HS-5 (cell line): ENCODE data around the gene KIAA1210.
"Not testable (repeated sequence)": the region's sequence is repeated elsewhere in the genome, so short reads cannot be mapped to it uniquely, and the experiment has no call there.

Source experiments
- DNase-seq: peaks from one replicate; pipeline ENCODE4 v3.0.0-alpha.2; 2012; ENCODE audit warnings: low read depth

The KIAA1210 gene

GRCh38 chrX:119036107-119037029, 91.2 kb downstream of the KIAA1210 start:
- no peak for DNase-seq

GRCh38 chrX:119030990-119031389, 96.6 kb downstream of the KIAA1210 start:
- no peak for DNase-seq

- DNase-seq, result not testable (repeated sequence)
These were observed 98.0 kb downstream of the KIAA1210 start for GRCh38 chrX:119029656-119030055.

- DNase-seq, result no peak
These were observed 98.8 kb downstream of the KIAA1210 start for GRCh38 chrX:119028733-119029330.
